GM18951 (cell line): ENCODE measurements around the gene KLK5.
"Not testable (repeated sequence)": the region's sequence is repeated elsewhere in the genome, so short reads cannot be mapped to it uniquely, and the experiment has no call there.

Experiments used
- POLR2A ChIP-seq: IDR thresholded peaks from 4 replicates; pipeline ENCODE4 v1.6.1; 2011; ENCODE audit warnings: mild to moderate bottlenecking; ENCODE audit not compliant: insufficient read length, insufficient read depth; ENCODE audit errors: extremely low read depth
- in situ Hi-C: fragments of 300-500 bp; cut with MboI; formaldehyde crosslinking; loops from one replicate; pipeline ENCODE4 v1.12.0; 2022; ENCODE audit warnings: low sequenced_read_pairs, mixed read lengths, inconsistent platforms; ENCODE audit not compliant: unreplicated experiment

KLK5 gene, protein sequence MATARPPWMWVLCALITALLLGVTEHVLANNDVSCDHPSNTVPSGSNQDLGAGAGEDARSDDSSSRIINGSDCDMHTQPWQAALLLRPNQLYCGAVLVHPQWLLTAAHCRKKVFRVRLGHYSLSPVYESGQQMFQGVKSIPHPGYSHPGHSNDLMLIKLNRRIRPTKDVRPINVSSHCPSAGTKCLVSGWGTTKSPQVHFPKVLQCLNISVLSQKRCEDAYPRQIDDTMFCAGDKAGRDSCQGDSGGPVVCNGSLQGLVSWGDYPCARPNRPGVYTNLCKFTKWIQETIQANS

DNA sequence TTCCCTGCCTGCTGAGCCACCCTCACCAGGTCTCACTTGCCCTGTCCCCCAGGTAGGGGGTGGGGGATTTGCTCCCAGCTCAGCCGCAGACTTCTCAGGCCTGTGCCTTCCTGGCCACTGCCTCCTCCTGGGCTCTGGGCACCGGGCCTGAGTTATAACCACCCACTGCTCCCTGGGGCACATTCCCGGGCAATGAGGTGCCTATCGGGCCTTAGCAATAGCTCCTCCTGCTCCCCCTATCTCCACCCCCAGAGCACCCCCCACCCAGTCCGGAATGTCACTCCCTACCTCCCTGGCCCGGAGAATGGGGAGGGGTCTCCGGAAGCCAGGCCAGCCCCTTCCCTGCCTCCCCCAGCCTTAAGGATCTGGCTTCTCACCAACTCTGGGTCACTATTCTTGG lies at the start of gene KLK5:
Gene KLK5 (minus strand): TSS at position 129 of the 400 bp plus-strand sequence. CDS start 381 bp downstream, outside the sequence.
- TF ChIP-seq POLR2A, result no peak
- in situ Hi-C loops, result no loop called here

DNA sequence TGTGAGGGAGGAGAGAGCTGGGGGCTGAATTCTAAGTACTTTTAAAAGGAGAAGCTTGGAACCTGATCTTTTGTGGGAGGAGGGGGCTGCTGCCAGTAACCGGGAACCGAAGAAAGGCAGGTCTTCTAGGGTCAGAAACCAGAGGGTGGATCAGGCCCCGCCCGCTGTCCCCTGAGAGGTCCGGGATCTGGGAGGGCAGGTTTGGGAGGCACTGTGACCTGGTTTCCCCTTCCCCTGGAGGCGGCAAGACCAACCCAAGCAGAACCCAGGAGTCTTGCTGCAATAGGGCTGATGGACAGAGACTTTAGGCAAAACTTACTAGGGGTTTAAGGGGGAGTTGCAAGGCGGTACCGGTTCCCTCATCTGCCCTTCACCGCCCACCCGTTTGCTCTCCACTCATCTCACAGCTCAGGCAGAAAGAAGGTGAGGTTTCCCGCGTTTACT lies 49.3 kb upstream of the KLK5 start:
- no peak for TF ChIP-seq POLR2A
- in situ Hi-C loops, result no loop called here

DNA sequence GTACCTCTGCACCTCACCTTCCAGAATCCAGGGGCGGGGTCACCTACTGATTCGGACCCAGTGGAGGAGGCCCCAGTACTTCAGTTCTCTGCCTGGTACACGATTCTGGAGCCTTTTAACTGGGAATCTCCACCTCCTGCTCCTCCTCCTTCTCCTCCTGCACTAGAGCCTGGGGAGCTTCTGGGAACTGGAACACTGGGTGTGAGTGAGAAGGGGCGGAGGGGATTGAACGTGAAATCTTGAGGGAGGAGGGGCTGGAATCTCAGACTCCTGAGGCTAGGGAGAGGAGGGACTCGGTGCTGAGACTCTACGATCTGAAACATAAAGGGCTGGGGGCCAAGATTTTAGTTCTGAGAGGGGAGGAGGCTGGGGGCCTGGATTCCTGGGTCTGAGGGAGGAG lies 48.7 kb upstream of the KLK5 start, which contains the start of gene KLK8:
Gene KLK8 (minus strand): TSS at position 90 of the 400 bp plus-strand sequence. CDS start 437 bp downstream, outside the sequence.
- TF ChIP-seq POLR2A, result no peak

DNA sequence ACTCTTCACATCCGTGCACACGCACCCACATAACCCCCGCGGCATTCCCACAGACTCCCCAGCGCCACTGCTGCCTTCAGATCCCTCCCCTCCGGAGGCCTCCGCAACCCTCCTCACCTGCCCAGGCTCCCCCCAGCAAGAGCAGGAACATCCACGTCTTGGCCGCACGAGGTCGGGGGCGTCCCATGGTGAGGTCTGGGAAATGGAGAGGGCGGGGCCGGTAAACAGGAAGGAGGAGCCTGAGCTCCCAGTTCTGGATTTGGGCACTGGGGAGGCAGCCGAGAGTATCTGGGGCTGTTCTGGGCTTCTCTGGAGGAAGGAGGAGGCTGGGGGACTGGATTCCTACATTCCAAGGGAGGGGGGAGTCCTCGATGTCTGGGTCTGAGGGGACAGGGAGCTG lies 48.1 kb upstream of the KLK5 start:
- no peak for TF ChIP-seq POLR2A
- in situ Hi-C loops, result no loop called here

More for the DNA sequence above, 48.7 kb upstream of the KLK5 start, which contains the start of gene KLK8:
- in situ Hi-C loops, result no loop called here

DNA sequence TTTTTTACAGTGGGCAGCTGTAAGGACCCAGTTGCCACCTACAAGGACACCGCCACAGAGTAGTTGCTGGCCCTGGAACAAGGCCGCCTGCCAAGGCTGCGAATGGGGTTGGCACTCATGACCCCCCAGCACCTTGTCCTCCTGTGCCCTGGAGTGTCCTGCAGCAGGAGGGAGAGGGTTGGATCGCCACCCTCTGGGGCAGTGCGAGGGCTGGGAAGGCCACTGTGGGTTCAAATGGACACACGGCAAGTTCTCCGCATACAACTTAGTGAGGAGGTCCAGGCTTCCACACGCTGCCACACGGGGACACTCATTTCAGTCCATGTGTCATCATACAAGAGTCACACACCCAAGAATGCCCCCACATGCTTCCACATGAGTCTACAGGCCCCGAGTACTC lies 47.6 kb upstream of the KLK5 start:
- in situ Hi-C loops, result no loop called here
- TF ChIP-seq POLR2A, result no peak

DNA sequence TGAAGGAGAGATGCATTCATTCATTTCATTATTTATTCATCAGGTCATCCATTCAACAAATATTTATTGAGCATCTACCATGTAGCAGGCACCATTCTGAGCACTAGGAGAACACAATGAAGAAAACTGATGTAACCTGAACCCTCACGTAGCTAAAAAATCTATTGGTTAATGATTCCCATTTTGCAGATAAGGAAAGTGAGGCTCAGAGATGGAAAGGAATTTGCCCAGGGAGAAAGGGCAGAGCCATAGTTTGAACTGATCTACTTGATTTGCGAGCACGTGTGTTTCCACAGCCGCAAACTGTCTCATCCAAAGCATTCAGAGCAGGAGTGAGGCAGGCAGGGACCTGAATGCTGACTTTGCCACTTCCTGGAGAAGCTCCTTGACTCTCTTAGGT lies 45.8 kb upstream of the KLK5 start:
- no peak for TF ChIP-seq POLR2A
- in situ Hi-C loops, result no loop called here

DNA sequence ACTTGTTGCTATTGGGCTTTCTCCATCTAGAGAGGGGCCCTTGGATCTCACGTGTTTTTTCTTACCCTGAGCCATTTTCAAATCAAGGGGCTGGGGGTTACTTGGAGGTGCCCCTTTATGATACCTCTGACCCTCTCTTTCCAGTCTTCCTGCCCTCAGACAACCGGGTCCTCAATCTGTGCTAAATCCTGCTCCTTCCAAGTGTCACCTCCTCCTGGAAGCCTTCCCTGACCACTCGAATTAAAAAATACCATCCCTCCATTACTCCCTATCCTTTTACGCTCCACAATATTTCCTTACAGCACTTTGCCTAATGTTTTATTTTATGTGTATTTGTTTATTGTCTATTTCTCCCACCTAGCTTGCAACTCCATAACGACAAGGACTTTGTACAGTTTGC lies 45.2 kb upstream of the KLK5 start:
- in situ Hi-C loops, result no loop called here
- no peak for TF ChIP-seq POLR2A

DNA sequence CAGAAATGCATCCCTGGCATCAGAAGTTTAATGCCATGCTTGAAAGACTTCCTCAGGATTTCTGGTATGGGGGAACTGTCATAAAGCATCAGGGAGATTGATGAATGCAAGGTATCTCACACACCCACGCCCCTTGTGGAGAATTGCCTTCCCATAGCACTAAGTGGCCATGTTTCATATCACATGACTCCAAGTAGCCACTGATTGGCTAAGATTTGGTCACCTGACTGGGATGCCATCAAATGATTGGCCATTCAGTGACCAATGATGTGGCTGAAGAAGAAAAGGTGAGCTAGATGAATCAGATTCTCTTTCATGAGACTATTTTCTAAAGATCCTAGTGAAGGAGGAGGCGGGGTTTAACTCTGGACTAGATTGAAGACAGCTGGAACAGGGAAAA lies 41.3 kb upstream of the KLK5 start:
- in situ Hi-C loops, result no loop called here
- TF ChIP-seq POLR2A, result no peak

DNA sequence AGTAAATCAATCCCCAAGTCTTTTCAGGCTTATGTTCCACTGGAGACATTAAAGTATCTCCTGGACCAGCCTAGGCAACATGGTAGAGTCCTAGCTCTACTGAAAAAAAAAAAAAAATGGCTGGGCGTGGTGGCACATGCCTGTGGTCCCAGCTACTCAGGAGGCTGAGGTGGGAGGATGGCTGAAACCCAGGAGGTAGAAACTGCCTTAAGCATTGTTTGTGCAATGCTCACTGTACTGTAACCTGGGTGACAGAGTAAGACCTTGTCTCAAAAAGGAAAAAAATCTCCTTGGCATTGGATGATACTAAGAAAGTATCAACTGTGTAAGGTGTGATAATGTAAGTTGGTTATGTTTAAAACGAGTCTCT lies 39.8 kb upstream of the KLK5 start:
- TF ChIP-seq POLR2A, result no peak
- in situ Hi-C loops, result no loop called here

DNA sequence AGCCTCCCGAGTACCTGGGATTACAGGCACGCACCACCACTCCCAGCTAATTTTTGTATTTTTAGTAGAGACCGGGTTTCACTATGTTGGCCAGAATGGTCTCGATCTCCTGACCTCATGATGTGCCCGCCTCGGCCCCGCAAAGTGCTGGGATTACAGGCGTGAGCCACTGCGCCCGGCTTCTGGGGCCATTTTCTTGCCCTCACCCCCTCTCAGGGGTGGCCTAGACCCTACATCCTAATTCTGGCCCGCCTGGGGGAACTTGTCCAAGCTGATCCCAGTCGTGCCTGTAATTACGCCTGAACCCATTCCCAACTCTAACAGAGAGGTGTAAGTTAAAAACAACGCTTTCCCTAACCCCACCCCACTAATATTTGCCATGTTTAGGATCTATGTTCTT lies 31.6 kb upstream of the KLK5 start:
- in situ Hi-C loops, result not testable (repeated sequence)

DNA sequence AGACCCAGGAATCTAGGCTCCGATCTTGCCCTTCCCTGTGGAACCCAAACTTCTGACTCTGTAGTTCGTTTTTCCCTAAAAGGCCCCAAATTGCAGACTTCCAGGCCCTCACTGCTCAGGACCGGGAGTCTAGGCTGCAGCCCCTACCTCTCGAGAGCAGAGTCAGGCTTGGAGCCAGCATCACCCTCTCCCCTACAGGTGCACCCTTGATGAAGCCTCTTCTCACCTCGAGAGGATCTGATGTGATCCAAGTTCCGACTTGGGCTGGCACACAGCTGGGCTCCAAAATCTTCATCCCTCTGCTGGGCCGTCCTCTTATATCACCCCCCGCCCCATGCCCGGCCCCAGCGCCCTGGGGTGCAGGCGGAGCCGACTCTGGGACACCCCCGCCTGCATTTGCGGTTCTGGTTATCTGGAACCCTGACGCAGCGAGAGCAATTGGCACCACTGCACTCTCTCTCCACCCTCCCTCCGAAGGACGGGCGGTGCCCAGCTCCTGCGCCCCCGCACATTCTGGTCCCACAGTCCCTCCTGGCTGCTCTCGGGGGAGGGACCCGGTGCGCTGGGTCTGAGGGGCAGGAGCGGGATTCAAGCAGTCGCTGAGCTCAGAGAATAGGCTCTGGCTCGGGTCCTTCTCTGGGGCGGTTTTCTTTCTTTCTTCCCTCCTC lies 30.9 kb upstream of the KLK5 start, which contains the start of gene KLK7:
Gene KLK7 (minus strand): TSS at position 293 of the 668 bp plus-strand sequence. CDS start 1,518 bp downstream, outside the sequence.
- in situ Hi-C loops, result no loop called here
- TF ChIP-seq POLR2A, result no peak

DNA sequence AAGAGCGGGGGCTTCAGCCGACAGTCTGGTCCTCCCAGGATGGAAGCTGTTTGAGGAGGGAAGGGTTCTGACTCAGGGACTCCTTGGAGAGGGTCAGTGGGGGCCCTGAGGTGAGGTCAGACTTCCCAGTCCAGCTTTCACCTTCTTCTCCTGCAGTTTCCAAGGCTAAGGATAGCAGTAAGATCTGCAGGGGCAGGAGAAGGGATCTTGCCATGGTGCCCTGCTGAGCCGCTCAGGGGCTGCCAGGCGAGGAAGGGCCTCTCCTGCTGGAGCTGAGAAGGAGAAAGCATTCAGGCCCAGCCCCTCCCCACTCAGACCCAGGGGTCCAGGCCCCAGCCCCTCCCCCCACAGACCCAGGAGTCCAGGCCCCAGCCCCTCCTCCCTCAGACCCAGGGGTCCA lies 29.3 kb upstream of the KLK5 start:
- in situ Hi-C loops, result no loop called here
- TF ChIP-seq POLR2A, result no peak

DNA sequence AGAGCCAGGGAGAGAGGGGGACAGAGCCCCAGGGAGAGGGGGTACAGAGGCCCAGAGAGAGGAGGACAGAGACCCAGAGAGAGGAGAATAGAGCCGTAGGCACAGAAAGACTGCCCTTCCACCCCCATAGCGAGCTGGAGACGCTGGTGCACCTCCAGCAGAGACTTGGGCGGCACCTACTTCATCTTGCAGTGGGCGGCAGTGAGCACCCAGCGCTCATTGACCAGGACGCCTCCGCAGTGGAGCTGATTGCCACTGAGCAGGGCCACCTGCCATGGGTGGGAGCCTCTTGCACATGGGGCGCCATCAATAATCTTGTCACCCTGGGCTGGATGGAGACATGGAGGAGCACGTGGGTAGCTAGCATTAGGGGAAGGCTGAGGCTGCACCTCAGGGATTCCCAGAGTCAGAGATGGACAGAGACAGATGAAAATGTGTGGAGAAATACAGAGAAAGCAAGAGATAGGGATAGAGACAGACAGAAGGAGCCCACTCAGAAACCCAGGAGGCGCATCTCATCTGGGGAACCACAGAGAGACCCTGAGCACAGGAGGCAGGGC lies 28.8 kb upstream of the KLK5 start:
- TF ChIP-seq POLR2A, result no peak
- in situ Hi-C loops, result no loop called here

DNA sequence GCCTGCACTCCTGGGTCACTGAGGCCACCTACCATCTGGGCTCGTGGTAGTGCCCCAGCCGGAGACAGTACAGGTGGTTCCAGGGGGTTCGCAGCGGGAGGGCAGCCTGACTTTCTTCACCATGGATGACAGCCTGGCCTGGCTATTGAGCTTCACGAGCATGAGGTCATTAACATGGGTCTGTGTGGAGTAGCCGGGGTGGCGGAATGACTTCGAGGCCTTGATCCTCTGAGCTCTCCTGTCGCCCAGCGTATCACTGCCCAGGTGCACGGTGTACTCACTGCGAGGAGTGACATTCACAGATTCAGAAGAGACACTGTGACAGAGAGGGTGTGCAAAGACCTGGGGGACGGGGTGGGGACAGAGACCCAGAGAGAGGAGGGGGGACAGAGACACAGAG lies 27.4 kb upstream of the KLK5 start:
- TF ChIP-seq POLR2A, result no peak
- in situ Hi-C loops, result no loop called here
